ENCODE results near the gene DSPP.

GRCh38 chr4:87559090-87559837, 49.1 kb upstream of the DSPP start:
- TF ChIP-seq CTCF (IDR thresholded peaks at IDR 0.05): no peak
- no peak for TF ChIP-seq POLR2A (IDR thresholded peaks at IDR 0.05)
- no peak for TF ChIP-seq EP300 (IDR thresholded peaks at IDR 0.05)
